ENCODE measurements around the gene FAM200C.

The FAM200C gene

DNA sequence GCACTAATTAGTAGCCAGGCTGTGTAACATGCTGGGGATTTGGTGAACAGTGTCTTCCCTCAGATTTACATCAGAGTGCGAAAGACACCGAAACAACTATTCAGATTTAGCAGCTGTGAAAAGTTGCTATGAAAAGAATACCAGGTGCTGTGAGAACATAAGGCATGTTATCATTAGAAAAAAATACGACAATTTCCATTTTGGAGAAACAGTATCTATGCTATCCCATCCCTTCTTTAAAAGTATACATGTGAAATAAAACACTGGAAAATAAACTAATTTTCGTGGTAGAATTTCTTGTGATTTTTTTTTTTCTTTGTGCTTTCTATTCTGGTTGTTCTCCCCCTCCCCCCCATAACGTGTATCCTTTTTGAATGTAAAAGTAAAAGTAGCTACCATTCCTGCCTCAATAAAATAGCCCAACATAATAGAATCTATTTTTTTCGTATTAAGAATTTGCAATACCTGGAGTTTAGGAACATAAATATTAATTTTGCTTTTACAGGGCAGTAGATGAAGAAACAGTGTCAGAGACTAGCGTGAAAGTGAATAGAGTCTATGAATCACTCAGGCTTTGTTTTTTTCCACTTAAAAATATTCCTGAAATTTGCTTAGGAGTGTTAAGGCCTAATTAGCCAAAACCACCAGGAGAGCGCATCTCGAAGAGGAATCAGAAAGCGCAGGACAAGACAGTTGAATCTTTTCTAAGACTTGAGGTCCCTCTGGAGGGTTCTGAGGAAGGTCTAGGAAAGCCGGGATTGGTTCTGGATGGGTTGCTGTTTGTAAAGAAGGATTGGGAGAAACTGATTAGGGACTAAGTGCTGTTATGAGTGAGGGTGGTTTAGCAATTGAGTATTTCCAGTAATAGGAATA is 19.8 kb upstream of the FAM200C start:
- no peak for DNase-seq

DNA sequence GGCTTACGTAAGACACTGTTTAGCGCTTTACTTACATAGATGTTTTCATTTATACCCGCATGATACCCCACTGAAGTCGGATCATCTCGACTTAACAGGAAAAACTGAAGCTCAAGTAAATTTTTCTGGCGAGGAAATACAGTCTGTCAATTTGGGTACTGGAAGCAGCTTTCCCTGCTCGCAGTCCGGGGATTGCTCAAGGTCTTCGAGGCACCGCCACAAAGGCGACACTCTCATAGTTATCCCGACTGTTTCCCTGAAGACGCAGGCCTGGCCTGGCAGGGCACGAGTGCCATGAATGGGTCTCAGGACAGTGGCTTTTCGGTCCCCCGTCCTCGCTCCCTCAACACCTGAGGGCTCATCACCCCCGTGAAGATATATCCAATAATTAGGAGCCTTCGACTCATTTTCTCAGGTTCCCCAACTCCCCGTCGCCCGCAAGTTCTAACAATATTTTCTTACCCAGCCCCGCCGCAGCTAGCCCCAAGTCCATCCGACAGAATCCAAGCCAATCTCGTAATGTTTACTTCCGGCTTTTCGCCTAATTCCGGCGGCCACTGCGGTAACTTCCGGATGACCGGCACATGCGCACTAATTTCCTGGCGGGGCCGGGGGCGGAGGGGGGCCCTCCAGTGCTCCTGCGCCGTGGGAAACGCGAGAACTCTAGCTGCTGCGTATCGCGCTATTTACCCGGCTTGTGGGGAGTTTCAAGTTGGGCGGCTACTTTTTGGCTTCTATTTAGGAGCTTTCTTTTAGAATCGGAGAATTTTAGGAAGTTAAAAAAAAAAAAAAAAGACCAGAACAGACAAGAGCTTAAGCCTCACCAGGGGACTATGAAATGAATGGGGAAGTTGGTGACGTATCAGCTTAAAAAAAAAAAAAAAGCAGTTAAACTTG is 19.0 kb upstream of the FAM200C start, which contains the start of gene SLU7:
SLU7 (minus strand) TSS at position 521 of the 897 bp plus-strand sequence. CDS start 3,787 bp downstream, outside the sequence.
- peak; percentile 95 for DNase-seq

DNA sequence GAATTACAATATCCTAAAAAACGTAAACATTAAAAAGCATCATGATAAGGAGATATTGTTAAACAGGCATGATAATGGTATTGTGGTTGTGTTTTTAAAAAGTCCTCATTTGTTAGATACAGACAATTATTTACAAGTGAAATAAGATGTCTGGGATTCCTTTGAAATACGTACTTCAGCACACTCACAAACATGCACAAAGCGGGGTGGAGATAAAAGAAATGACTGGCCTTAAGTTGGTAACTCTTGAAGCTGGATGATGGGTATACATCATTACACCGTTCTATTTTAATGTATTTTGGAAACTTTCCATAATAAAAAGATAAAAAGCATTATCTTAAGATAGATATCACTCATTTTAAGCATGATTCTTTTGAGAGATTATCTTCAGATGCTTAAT is 1.0 kb downstream of the FAM200C start:
- peak; percentile 38 for DNase-seq

DNA sequence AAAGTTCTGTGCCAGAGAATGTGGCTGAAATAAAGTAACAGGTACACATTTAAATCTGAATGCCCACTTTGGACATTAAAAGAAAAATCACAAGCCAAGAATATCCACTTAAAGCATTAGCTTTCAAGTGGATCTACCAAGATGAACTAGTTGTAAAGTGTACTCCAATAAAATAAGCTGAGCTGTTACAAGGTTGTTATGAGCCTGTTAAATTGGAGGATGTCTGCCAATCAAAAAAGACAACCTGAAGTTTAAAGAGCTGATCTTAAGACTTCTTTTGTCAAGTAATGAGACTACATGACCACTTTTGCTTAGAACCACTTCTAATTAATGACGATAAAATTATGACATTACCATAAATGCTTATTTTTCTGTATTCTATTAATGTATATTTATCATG is 2.4 kb downstream of the FAM200C start:
- DNase-seq: no peak

DNA sequence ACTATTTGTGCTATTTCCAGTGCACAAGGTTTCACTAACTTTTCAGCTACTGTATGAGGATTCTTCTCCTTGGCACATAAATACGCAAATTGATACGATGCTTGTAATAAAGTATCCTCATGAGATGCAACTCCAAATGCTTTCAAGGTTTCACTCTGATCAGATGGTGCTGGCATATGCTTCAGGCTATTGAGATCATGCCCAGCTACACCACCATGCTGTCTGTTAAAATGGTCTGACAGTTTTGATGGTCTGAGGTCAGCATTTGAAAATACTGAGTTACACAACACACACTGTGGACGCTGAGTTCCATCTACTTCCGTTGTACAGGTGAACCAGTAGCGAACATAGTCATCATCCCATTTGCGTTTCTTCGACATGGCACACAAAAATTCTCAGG is 4.7 kb downstream of the FAM200C start:
- no peak for DNase-seq

DNA sequence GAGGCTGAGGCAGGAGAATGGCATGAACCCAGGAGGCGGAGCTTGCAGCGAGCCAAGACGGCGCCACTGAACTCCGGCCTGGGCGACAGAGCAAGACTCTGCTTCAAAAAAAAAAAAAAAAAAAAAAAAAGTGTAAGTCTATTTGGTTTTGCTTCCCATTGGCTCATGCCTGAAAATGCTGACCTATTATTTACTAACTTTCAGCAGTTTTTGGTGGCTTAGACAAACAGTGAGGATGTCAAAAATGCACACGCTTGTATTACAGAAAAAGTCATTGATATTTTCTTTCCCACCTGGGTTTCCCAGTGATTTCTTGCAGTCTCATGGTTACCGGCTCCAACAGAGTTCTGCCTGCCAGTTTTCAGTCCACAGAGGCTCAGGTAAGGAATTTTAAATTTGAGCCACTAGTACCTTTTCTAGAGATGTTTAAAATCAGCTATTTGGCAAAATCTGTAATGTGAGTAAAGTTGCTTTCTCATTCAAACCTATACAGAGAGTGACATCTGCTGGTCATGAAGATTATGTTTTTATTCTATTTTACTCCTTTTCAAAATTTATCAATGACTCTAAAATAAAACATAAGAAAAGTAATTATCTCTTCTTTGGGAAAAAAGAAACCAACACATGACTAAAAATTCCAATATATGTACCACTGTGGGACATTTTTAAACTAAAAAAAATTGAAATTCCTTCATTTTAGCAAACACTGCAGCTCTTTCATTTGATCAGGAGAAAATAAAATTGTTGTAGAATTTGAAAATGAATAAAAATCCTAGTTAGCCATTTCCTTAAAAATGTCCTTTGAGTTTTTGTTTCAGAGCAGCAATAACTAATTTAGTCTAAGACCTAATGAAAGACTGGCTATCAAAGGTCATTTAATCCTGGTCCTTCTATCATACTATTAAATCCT is 8.8 kb downstream of the FAM200C start:
- peak; percentile 24 for DNase-seq

DNA sequence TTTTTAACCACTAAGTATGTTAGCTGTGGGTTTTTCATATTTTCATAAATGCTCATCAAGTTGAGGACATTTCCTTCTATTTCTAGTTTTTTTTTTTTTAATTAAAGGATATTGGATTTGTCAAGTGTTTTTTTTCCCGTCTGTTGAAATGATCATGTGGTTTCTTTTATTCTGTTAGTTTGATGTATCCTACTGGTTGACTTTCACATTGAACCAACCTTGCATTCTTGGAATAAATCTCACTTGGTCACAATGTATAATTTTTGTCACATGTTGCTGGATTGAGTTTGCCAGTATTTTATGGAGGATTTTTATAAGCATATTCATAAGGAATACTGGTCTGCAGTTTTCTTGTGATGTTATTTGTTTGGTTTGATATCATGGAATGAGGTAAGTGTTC is 12.4 kb downstream of the FAM200C start:
- no peak for DNase-seq

DNA sequence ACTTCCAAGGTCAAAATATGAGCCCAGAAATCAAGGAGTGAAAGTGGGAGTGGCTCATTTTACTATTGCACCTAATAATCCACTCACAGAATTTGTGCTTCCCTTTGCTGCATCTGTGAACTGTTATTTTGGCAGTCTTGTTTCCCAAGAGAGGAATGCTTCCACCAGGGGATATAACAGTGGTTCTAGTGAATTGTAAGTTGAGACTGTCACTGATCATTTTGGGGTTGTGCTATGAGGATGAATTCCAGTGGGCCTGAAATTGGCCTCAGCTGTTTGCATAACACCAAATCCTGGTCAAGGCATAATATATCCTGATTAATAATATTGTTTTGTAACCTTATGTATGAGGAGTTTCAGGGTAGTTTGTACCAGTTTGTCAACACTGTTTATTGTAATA is 14.4 kb downstream of the FAM200C start:
- DNase-seq: no peak

DNA sequence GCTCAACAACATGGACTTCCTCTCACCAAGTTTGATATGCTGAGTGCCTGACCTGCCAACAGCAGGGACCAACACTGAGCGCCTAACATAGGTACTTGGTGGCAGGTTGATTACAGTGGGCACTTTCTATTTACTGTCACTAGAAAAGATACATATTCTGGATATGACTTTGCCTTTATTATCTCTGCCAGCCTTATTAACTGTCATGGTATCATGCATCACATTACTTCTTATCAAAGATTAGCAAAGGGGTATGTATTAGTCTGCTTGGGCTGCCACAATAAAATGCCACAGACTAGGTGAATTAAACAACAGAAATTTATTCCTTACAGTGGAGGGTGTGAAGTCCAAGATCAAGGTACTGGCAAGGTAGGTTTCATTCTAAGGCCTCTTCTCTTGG is 15.2 kb downstream of the FAM200C start:
- no peak for DNase-seq

DNA sequence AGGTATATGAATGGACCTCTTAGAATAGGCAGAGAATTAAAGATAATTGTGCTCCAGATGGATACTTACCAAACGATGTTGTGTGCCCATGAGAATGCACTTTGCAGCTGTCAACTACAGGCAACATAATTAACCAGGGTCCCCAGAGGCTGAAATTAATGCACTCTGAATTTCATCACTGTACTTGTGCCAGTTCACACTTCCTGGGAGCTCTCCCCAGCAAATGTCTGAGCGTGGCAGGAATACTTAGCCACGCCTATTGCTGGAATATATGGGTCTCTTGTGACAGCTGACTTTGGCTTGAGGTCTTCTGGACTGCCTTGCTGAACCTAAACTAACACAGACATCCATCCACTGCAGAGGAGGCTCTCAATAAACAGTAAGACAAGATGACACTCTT is 17.5 kb downstream of the FAM200C start:
- no peak for DNase-seq

DNA sequence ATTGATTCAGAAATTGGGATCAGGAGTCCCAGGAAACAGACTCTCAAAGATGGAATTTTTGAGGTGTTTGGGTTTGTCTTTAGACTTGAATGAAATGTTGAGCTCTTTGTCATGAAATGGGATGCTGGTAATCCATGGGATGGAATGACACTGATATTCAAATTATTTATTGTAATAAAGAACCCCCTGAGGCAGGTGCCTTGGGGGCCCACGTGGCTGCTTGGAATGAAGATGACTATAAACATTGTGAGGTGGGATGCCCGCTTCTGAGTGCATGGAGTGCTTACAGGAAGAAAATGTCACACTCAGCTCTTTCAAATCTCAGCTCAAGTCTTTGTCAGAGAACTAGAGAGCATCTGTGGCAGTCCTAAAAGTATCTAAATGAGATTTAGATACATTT is 19.8 kb downstream of the FAM200C start:
- DNase-seq: no peak

DNA sequence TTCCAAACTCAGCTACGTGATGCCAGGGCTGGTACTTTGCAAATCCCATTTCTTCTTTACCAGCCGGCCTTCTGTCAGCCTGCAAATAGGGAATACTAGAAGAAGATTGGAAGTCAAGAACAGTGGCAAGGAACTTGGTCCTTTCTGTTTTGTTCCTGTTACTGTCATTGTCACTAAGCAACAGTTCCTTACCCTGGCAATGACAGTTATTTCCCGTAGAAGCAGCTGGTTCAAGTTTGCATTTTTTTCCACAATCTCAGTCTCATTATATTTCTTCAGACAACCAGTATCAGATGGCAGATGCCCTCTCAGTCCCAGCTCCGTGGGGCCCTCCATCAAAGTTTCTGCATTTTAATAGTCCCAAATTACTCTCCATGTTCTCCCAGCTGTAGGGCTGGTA is 20.3 kb downstream of the FAM200C start:
- no peak for DNase-seq

DNA sequence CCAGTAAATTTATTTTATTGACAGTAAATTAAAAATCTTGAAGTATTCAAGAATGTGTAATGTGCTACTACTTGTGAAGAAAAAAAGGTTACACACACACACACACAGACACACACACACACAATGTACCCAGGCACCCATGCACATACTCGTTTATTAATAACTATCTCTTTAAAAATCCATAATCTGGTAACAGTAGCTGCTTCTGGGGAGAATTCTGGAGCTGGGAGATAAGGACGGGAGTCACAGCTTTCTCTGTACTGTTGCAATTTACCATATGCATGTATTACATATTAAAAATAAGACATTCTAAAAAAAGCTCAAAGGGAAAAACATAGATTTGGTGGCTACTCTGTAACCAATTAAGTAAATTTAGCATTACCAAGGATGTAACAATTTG is 21.5 kb downstream of the FAM200C start:
- no peak for DNase-seq

DNA sequence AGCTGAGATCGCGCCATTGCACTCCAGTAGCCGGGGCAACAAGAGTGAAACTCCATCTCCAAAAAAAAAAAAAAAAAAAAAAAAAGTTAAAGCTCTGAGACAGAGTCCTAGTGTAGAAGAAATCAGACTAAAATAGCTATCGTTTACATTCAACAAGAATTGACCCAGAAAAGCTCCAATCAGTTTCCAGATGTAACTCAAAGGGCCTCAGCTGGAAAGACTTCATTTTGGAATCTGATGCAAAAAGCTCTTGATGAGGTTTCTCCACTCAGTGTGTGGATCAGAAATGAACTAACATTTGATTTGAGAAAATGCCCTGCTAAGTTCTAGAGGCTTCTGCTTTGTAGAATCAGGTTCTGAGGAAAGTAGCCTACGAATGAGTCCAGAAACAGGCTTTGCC is 22.2 kb downstream of the FAM200C start:
- DNase-seq: no peak

DNA sequence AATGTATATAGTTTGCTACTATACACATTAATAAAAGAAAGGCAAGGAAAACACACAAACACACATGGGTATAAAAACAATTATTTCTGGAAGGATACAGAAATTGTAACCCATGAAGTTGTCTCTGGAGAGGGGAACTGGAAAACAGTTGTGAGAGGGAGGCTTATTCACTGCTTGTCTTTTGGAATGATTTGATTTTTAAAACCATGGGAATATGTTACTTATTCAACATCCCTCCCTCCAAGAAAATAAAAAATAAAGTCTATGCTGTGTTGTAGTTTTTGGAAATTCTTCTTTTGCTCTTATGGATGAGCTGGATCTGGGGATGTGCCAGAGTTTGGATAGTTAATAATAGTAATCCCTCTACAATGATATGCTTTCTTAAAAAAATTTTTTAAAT is 23.4 kb downstream of the FAM200C start:
- DNase-seq: no peak

DNA sequence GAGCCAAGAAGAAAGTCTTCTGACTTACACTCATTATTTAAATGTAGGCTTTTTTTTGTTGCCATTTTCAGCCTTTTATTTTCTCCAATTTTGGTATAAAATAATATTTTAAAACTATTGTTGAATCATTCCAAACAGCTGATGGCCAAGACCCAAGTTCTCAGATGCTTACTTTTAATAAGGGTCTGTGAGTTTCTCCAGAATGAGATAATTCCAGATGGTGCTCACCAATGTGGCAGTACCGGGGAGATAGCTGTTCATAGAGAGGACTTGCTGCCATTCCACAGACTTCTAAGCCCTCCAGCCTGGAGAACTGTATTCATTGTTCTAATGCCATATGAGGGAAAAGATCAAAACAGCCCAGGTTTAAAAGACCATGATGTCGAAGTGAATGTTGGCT is 24.2 kb downstream of the FAM200C start:
- DNase-seq: no peak

DNA sequence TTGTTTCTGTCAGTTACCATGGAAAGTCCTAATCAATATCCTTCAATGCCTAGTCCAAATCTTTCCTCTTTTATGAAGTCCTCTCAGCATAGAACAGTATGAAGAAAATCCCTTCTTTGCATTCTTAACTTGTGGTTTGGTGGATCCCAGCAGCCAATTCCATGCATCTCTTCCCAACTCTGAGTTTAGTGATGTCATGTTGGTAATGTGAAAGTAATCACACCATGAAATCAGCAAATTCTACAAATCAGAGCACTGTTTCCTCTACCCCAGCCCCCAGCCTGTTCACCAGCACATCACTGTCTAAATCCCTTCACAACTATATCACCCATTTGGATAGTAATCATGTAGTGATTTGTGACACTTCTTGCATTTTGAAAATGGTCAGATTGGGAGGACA is 24.7 kb downstream of the FAM200C start:
- peak; percentile 42 for DNase-seq

DNA sequence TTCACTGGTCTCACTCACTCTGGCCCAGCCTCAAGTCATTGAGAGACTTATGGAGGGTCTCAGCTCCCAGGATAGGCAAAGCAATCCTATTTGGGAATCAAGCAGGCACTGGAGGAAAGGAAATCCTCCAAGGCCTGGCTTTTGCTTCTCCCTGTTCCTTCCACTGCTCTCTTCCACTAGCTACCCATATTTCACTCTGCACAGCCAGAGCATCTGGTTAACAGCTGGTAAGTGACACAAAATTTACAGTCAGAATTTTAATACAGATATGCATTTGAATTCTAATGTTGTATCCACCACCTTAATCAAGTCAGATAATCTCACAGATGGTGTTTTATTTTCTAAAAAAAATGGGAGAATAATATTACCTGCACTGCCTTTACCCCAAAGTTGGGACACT is 28.6 kb downstream of the FAM200C start:
- DNase-seq: no peak

DNA sequence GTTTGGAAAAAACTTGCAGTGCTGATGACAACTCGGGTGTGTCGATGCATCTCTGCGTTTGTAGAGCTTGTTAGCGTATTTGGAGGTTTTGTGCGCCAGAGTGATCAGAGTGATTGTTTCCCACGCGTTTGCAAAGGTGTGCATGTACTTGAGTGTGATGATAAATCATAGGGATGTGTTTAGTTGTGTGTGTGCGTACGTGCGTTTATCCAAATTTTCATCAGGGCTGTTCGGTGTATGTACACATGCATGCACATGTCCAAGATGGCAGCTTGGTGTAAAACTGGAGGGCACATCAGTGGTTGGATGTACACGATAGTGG is 29.2 kb downstream of the FAM200C start:
- no peak for DNase-seq

DNA sequence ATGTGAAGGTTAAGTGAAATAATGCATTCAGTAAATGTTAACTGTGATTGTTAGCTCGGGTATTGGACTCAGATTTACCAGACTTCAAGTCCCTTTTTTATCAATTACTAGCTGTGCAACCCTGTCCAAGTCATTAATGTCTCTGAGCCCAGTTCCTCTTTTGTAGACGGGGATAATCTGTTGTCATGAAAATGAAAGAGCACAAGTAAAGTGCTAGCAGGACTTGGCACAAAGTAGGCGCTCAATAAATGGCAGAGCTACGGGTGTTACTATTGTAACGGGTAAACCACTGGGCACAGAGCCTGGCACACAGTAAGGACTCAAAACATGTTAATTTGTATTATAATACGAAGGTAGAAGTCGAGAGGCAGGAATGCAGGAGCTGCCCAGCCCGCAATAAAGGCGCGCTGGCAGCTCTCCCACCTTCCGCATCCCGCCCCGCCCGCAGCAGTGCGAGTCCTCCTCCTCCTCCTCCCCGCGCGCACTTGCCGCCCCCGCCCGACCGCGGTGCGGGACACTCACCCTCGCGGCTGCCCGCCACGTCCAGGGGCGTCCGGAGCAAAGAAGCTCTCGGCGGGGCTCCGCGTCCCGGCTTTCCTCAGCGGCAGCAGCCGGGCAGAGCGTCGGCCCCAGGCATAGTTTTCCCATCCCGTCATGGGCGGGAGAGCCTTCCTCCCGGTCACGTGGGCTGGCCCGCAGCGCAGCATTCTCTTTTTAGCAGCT is 29.7 kb downstream of the FAM200C start, which contains the start of gene C1QTNF2:
C1QTNF2 (minus strand) TSS at position 637 of the 723 bp plus-strand sequence. CDS start 15,615 bp downstream, outside the sequence.
- DNase-seq: peak; percentile 71

DNA sequence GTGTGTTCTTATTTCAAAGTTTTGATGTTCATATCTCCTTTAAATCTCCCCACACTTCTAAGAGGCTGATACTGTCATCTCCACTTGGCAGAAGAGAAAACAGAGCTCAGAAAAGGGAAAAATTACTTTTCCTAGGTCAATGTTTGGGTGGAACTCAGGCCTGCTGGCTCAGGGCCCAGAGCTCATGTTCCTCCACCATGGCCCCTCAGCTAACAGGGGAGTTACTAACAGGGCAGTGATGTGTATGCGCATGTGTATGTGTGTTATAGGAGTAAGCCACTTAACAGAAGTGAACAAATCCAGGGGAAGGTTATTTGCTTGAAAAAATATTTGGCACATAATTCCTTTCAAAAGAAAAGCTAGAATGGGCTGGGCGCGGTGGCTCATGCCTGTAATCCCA is 32.0 kb downstream of the FAM200C start:
- no peak for DNase-seq

DNA sequence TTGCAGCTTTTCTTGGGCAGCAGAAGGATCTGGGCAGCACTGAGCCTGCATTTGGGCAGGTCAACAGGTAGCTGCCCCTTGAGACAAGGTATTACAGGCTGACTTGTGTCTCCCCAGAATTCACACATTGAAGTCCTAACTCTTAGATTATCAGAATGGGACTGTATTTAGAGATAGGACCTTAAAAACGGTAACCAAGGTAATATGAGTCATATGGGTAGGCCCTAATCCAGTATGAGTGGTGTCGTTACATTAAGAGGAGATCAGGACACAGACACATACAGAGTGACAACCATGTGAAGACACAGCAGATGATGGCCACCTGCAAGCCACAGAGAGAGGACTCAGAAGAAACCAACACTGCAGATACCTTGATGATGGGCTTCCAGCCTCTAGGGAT is 32.6 kb downstream of the FAM200C start:
- DNase-seq: no peak
